NCI-H146 (cell line): ENCODE data around the gene MAP7.
A peak's percentile ranks its signal among the peaks of the same experiment; 100 is the strongest.

Source experiments
- DNase-seq: peaks from one replicate; lab custom pipeline; 2025; lab: John Stamatoyannopoulos, UW

Gene MAP7

GRCh38 chr6:136564180-136564579, 14.0 kb upstream of the MAP7 start:
- DNase-seq = no peak

GRCh38 chr6:136563386-136564152, 13.3 kb upstream of the MAP7 start:
- DNase-seq = no peak

- no peak for DNase-seq
Measured at GRCh38 chr6:136562211-136562610, 12.0 kb upstream of the MAP7 start.

- no peak for DNase-seq
Measured at GRCh38 chr6:136553166-136553787, 3.1 kb upstream of the MAP7 start.

- no peak for DNase-seq
Measured at GRCh38 chr6:136552054-136552453, 1.8 kb upstream of the MAP7 start.

GRCh38 chr6:136551103-136551502, 881 bp upstream of the MAP7 start:
- peak; percentile 43 for DNase-seq

- no peak for DNase-seq
Measured at GRCh38 chr6:136550045-136550329, 235 bp downstream of the MAP7 start.

GRCh38 chr6:136549300-136550044, 750 bp downstream of the MAP7 start:
- DNase-seq = peak; percentile 61

- no peak for DNase-seq
Measured at GRCh38 chr6:136548582-136549299, 1.5 kb downstream of the MAP7 start.

- DNase-seq = no peak
Measured at GRCh38 chr6:136547871-136548270, 2.4 kb downstream of the MAP7 start.

GRCh38 chr6:136547336-136547735, 2.9 kb downstream of the MAP7 start:
- peak; percentile 61 for DNase-seq

- no peak for DNase-seq
Measured at GRCh38 chr6:136546331-136546730, 3.9 kb downstream of the MAP7 start.

- peak; percentile 23 for DNase-seq
Measured at GRCh38 chr6:136544326-136544725, 5.9 kb downstream of the MAP7 start.

GRCh38 chr6:136541395-136541794, 8.8 kb downstream of the MAP7 start:
- no peak for DNase-seq

- peak; percentile 27 for DNase-seq
Measured at GRCh38 chr6:136539967-136540652, 10.1 kb downstream of the MAP7 start.

- DNase-seq = no peak
Measured at GRCh38 chr6:136538836-136539235, 11.4 kb downstream of the MAP7 start.

GRCh38 chr6:136535880-136536650, 14.2 kb downstream of the MAP7 start:
- DNase-seq = no peak

GRCh38 chr6:136535017-136535765, 15.0 kb downstream of the MAP7 start:
- DNase-seq = no peak

- DNase-seq = no peak
Measured at GRCh38 chr6:136534268-136534667, 16.0 kb downstream of the MAP7 start.

GRCh38 chr6:136533487-136533886, 16.7 kb downstream of the MAP7 start:
- no peak for DNase-seq
